Mesothelial cell of epicardium (in vitro differentiated cells): ENCODE measurements around the gene DUSP18. TPM values are rescaled to one million over a fixed set of nuclear protein-coding genes. Genes with fewer than 3 reads are reported as not detected.

Source experiments
- DNase-seq, 2 experiments: peaks; one replicate each; pipeline ENCODE4 v3.0.0; 2021; ENCODE audit warnings: low spot score in 2 of 2; ENCODE audit not compliant: unreplicated experiment in 2 of 2
- H3K27ac Mint-ChIP-seq: 2 replicates; pipeline ENCODE4 v1.8.0; 2021; ENCODE audit warnings: mixed read lengths
- H3K27me3 Mint-ChIP-seq: 2 replicates; pipeline ENCODE4 v1.8.0; 2021; ENCODE audit warnings: low read depth, mixed read lengths
- H3K36me3 Mint-ChIP-seq: 2 replicates; pipeline ENCODE4 v1.8.0; 2021; ENCODE audit warnings: mixed read lengths
- H3K4me1 Mint-ChIP-seq: 2 replicates; pipeline ENCODE4 v1.8.0; 2021; ENCODE audit warnings: mixed read lengths
- H3K4me3 Mint-ChIP-seq: 2 replicates; pipeline ENCODE4 v1.8.0; 2021; ENCODE audit warnings: mild to moderate bottlenecking, moderate library complexity, mixed read lengths
- H3K9me3 Mint-ChIP-seq: 2 replicates; pipeline ENCODE4 v1.8.0; 2021; ENCODE audit warnings: mixed read lengths
- CTCF ChIP-seq: fragments of 200-600 bp; sonication (generic); IDR thresholded peaks from one replicate; pipeline ENCODE4 v1.5.0; 2021; ENCODE audit warnings: antibody characterized with exemption; ENCODE audit not compliant: unreplicated experiment
- total RNA-seq: library from RNA; stranded (reverse); gene quantifications from 3 replicates; pipeline ENCODE4 v1.2.1, GENCODE V29; 2021

DUSP18 gene
- total RNA-seq, 1 donor from 2014 or later, result 6.2 TPM

- TF ChIP-seq CTCF, result no peak
- no peaks in the 10 kb centered on the region for H3K27me3 Mint-ChIP-seq
- no peaks in the 10 kb centered on the region for H3K4me1 Mint-ChIP-seq
- H3K27ac Mint-ChIP-seq, result no peak overlapping the region
- H3K36me3 Mint-ChIP-seq, result no peaks in the 10 kb centered on the region
- no peak overlapping the region for H3K4me3 Mint-ChIP-seq
- no peaks in the 10 kb centered on the region for H3K9me3 Mint-ChIP-seq
- no peak for DNase-seq
Measured at GRCh38 chr22:30643055-30643875, 24.4 kb downstream of the DUSP18 start.

GRCh38 chr22:30640839-30641430 lies 26.7 kb downstream of the DUSP18 start:
- no peaks in the 10 kb centered on the region for H3K9me3 Mint-ChIP-seq
- H3K4me1 Mint-ChIP-seq, result peaks cover 5% of the 10 kb centered on the region
- no peaks in the 10 kb centered on the region for H3K27me3 Mint-ChIP-seq
- TF ChIP-seq CTCF, result no peak
- H3K27ac Mint-ChIP-seq, result no peak overlapping the region
- no peak overlapping the region for H3K4me3 Mint-ChIP-seq
- DNase-seq, result no peak
- peaks cover 2% of the 10 kb centered on the region for H3K36me3 Mint-ChIP-seq

GRCh38 chr22:30640361-30640760 lies 27.3 kb downstream of the DUSP18 start:
- no peak for TF ChIP-seq CTCF
- Mint-ChIP-seq H3K36me3 (peaks cover 2% of the 10 kb centered on the region), H3K4me3 (no peak overlapping the region), H3K4me1 (peaks cover 6% of the 10 kb centered on the region), H3K9me3 (no peaks in the 10 kb centered on the region), H3K27ac (no peak overlapping the region), H3K27me3 (no peaks in the 10 kb centered on the region)
- DNase-seq, result no peak

- Mint-ChIP-seq H3K9me3 (no peaks in the 10 kb centered on the region), H3K27ac (no peak overlapping the region), H3K4me3 (peak overlapping the region; percentile 5), H3K36me3 (peaks cover 2% of the 10 kb centered on the region), H3K27me3 (no peaks in the 10 kb centered on the region), H3K4me1 (peaks cover 8% of the 10 kb centered on the region)
- DNase-seq, result no peak
- TF ChIP-seq CTCF, result no peak
Measured at GRCh38 chr22:30637701-30638114, 30.0 kb downstream of the DUSP18 start.

- Mint-ChIP-seq H3K4me3 (peak overlapping the region; percentile 74), H3K27me3 (no peaks in the 10 kb centered on the region), H3K27ac (peak overlapping the region; percentile 89), H3K36me3 (peaks cover 2% of the 10 kb centered on the region), H3K9me3 (no peaks in the 10 kb centered on the region), H3K4me1 (peaks cover 8% of the 10 kb centered on the region)
- DNase-seq, result no peak
- TF ChIP-seq CTCF, result no peak
Measured at GRCh38 chr22:30636226-30637077, 31.2 kb downstream of the DUSP18 start.
